GM18526 (cell line): ENCODE results near the gene MAPK14.

Experiments
- POLR2A ChIP-seq: IDR thresholded peaks from 3 replicates; pipeline ENCODE4 v1.6.1; 2011; ENCODE audit not compliant: insufficient read length; ENCODE audit errors: extremely low read depth

MAPK14 gene

GRCh38 chr6:36027501-36028087 is at the start of gene MAPK14:
MAPK14 (plus strand) TSS chr6:36027808; CDS start chr6:36028158, 350 bp downstream.
- TF ChIP-seq POLR2A: peak; percentile 96

GRCh38 chr6:35980991-35981645 is 46.5 kb upstream of the MAPK14 start:
- TF ChIP-seq POLR2A: no peak

- no peak for TF ChIP-seq POLR2A
Observed at GRCh38 chr6:35984701-35985100, 42.9 kb upstream of the MAPK14 start.

GRCh38 chr6:35993150-35993549 is 34.5 kb upstream of the MAPK14 start:
- TF ChIP-seq POLR2A: no peak

GRCh38 chr6:36000451-36000850 is 27.2 kb upstream of the MAPK14 start:
- no peak for TF ChIP-seq POLR2A

- no peak for TF ChIP-seq POLR2A
Observed at GRCh38 chr6:36015666-36016065, 11.9 kb upstream of the MAPK14 start.

GRCh38 chr6:36018339-36018738 is 9.3 kb upstream of the MAPK14 start:
- TF ChIP-seq POLR2A: no peak

- no peak for TF ChIP-seq POLR2A
Observed at GRCh38 chr6:36019167-36019566, 8.4 kb upstream of the MAPK14 start.

GRCh38 chr6:36020154-36020553 is 7.5 kb upstream of the MAPK14 start:
- no peak for TF ChIP-seq POLR2A

GRCh38 chr6:36023996-36024795 is 3.4 kb upstream of the MAPK14 start, which contains the start of gene SLC26A8:
SLC26A8 (minus strand) TSS chr6:36024641; CDS start chr6:36019707, 4,934 bp downstream.
- TF ChIP-seq POLR2A: no peak

GRCh38 chr6:36025260-36025931 is 2.2 kb upstream of the MAPK14 start:
- no peak for TF ChIP-seq POLR2A

- TF ChIP-seq POLR2A: no peak
Observed at GRCh38 chr6:36025932-36026327, 1.7 kb upstream of the MAPK14 start.

- no peak for TF ChIP-seq POLR2A
Observed at GRCh38 chr6:36028088-36028876, 674 bp downstream of the MAPK14 start.

- no peak for TF ChIP-seq POLR2A
Observed at GRCh38 chr6:36028877-36029324, 1.3 kb downstream of the MAPK14 start.

GRCh38 chr6:36029464-36029863 is 1.9 kb downstream of the MAPK14 start:
- TF ChIP-seq POLR2A: no peak
